ENCODE results near the gene GAPVD1.

DNA sequence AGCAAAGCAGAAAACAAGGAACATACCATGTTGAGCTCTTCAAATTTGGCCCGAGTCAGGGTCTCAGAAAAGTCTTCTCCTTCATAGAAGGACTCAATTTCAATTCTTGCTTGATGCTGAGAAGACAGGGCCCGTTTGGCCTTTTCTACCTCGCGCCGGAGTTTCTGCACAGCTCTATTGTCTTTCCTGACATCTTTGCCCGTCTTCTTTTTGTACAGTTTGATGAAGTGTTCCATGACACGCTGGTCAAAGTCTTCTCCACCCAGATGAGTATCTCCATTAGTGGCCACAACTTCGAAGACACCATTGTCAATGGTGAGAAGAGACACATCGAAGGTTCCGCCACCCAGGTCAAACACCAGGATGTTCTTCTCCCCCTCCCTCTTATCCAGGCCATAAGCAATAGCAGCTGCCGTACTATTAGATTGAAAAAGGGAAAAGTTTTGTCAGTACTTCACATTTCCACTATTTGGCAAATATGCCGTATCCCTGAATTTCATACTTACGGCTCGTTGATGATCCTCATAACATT lies 22.6 kb upstream of the GAPVD1 start:
- no peak for TF ChIP-seq SIN3A (IDR thresholded peaks at IDR 0.05; ENCODE audit: low read depth, low read length)
- TF ChIP-seq, protein P1, sequence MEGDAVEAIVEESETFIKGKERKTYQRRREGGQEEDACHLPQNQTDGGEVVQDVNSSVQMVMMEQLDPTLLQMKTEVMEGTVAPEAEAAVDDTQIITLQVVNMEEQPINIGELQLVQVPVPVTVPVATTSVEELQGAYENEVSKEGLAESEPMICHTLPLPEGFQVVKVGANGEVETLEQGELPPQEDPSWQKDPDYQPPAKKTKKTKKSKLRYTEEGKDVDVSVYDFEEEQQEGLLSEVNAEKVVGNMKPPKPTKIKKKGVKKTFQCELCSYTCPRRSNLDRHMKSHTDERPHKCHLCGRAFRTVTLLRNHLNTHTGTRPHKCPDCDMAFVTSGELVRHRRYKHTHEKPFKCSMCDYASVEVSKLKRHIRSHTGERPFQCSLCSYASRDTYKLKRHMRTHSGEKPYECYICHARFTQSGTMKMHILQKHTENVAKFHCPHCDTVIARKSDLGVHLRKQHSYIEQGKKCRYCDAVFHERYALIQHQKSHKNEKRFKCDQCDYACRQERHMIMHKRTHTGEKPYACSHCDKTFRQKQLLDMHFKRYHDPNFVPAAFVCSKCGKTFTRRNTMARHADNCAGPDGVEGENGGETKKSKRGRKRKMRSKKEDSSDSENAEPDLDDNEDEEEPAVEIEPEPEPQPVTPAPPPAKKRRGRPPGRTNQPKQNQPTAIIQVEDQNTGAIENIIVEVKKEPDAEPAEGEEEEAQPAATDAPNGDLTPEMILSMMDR (IDR thresholded peaks at IDR 0.05 in 2 of 3, conservative IDR thresholded peaks at IDR 0.05 in 1 of 3; ENCODE audit: control insufficient read depth in 2 of 3, extremely low read depth in 1 of 3, insufficient read depth in 1 of 3, low read depth in 3 of 3, low read length in 3 of 3), result no peak
- no peak for TF ChIP-seq EGR1 (IDR thresholded peaks at IDR 0.05; ENCODE audit: borderline replicate concordance in 1 of 2, low read depth in 2 of 2, low read length in 2 of 2)

Measured in GM12878 (cell line).